ENCODE results near the gene KCTD20. TPM values are rescaled to one million over a fixed set of nuclear protein-coding genes. Genes with fewer than 3 reads are reported as not detected.

Gene KCTD20
- total and polyA plus RNA-seq, 10 of the 15 experiments (the other 5 are each of a cell fraction or from before 2014, with no cell fraction given), result 18.1 to 77.0 (median 50.5) TPM

DNA sequence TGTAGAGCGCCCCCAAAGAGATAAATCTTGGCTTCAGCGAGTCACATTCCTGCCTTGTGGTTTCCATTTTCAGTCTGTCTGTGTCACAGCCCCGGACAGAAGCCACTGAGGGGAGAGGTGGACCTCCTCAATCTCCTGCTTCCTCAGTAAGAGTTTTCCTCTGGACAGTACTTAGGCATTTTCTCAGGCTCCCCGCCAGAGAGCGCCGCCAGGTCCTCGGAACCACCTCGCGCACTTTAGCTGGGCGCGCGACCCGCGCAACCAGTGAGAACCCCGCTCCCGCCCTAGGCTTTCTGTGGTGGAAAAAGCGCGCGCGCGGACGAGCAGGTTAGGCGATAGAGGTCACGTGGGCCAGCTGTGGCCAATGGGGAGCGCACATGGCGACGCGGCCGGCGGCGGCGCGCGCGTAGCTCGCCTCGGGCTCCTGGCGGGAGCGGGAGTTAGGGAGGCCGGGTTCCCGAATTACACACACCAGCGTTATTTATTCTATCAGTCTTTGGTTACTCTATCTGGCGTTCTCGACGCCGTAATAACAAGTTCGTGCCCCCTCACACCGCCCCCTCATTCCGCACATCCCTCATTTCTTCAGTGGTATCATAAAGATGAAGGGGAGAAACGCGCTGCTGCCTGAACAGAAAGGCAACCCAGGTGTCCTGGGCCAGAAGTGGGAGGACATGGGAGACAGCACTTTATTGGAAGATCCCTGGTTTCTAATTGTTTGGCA is 19.5 kb upstream of the KCTD20 start (continued):
- TF ChIP-seq, protein P1, sequence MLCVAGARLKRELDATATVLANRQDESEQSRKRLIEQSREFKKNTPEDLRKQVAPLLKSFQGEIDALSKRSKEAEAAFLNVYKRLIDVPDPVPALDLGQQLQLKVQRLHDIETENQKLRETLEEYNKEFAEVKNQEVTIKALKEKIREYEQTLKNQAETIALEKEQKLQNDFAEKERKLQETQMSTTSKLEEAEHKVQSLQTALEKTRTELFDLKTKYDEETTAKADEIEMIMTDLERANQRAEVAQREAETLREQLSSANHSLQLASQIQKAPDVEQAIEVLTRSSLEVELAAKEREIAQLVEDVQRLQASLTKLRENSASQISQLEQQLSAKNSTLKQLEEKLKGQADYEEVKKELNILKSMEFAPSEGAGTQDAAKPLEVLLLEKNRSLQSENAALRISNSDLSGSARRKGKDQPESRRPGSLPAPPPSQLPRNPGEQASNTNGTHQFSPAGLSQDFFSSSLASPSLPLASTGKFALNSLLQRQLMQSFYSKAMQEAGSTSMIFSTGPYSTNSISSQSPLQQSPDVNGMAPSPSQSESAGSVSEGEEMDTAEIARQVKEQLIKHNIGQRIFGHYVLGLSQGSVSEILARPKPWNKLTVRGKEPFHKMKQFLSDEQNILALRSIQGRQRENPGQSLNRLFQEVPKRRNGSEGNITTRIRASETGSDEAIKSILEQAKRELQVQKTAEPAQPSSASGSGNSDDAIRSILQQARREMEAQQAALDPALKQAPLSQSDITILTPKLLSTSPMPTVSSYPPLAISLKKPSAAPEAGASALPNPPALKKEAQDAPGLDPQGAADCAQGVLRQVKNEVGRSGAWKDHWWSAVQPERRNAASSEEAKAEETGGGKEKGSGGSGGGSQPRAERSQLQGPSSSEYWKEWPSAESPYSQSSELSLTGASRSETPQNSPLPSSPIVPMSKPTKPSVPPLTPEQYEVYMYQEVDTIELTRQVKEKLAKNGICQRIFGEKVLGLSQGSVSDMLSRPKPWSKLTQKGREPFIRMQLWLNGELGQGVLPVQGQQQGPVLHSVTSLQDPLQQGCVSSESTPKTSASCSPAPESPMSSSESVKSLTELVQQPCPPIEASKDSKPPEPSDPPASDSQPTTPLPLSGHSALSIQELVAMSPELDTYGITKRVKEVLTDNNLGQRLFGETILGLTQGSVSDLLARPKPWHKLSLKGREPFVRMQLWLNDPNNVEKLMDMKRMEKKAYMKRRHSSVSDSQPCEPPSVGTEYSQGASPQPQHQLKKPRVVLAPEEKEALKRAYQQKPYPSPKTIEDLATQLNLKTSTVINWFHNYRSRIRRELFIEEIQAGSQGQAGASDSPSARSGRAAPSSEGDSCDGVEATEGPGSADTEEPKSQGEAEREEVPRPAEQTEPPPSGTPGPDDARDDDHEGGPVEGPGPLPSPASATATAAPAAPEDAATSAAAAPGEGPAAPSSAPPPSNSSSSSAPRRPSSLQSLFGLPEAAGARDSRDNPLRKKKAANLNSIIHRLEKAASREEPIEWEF (IDR thresholded peaks at IDR 0.05; ENCODE audit: insufficient replicate concordance, low read depth, low read length), result no peak
- TF ChIP-seq NRF1 (conservative IDR thresholded peaks at IDR 0.05; ENCODE audit: low read depth, low read length), result no peak
- TF ChIP-seq MYC (IDR thresholded peaks at IDR 0.05; ENCODE audit: insufficient read depth, insufficient read length, insufficient replicate concordance, low read length, severe bottlenecking), result no peak
- no peak for TF ChIP-seq RCOR1 (conservative IDR thresholded peaks at IDR 0.05; ENCODE audit: low read depth, low read length)
- TF ChIP-seq CREM (IDR thresholded peaks at IDR 0.05; ENCODE audit: low read depth), result peak; percentile 50; the same call in 1 of the 2 replicates
- peak; percentile 64 for TF ChIP-seq CREB1 (IDR thresholded peaks at IDR 0.05; ENCODE audit: low read depth)
- peak; percentile 23; the same call in 1 of the 3 replicates for TF ChIP-seq POU2F2 (IDR thresholded peaks at IDR 0.05; ENCODE audit: borderline replicate concordance, low read depth, low read length)
- peak; percentile 93 for TF ChIP-seq PML (IDR thresholded peaks at IDR 0.05; ENCODE audit: low read length)
- TF ChIP-seq GATAD2B (conservative IDR thresholded peaks at IDR 0.05; ENCODE audit: low read depth), result peak; percentile 39; the same call in 1 of the 2 replicates
- TF ChIP-seq FOXK2 (IDR thresholded peaks at IDR 0.05), result no peak
- TF ChIP-seq, protein P2, sequence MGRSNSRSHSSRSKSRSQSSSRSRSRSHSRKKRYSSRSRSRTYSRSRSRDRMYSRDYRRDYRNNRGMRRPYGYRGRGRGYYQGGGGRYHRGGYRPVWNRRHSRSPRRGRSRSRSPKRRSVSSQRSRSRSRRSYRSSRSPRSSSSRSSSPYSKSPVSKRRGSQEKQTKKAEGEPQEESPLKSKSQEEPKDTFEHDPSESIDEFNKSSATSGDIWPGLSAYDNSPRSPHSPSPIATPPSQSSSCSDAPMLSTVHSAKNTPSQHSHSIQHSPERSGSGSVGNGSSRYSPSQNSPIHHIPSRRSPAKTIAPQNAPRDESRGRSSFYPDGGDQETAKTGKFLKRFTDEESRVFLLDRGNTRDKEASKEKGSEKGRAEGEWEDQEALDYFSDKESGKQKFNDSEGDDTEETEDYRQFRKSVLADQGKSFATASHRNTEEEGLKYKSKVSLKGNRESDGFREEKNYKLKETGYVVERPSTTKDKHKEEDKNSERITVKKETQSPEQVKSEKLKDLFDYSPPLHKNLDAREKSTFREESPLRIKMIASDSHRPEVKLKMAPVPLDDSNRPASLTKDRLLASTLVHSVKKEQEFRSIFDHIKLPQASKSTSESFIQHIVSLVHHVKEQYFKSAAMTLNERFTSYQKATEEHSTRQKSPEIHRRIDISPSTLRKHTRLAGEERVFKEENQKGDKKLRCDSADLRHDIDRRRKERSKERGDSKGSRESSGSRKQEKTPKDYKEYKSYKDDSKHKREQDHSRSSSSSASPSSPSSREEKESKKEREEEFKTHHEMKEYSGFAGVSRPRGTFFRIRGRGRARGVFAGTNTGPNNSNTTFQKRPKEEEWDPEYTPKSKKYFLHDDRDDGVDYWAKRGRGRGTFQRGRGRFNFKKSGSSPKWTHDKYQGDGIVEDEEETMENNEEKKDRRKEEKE (IDR thresholded peaks at IDR 0.05), result no peak
- TF ChIP-seq TBL1XR1 (IDR thresholded peaks at IDR 0.05; ENCODE audit: low read depth, low read length), result no peak
- TF ChIP-seq, protein P3, sequence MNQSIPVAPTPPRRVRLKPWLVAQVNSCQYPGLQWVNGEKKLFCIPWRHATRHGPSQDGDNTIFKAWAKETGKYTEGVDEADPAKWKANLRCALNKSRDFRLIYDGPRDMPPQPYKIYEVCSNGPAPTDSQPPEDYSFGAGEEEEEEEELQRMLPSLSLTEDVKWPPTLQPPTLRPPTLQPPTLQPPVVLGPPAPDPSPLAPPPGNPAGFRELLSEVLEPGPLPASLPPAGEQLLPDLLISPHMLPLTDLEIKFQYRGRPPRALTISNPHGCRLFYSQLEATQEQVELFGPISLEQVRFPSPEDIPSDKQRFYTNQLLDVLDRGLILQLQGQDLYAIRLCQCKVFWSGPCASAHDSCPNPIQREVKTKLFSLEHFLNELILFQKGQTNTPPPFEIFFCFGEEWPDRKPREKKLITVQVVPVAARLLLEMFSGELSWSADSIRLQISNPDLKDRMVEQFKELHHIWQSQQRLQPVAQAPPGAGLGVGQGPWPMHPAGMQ (IDR thresholded peaks at IDR 0.05; ENCODE audit: borderline replicate concordance), result no peak
- no peak for TF ChIP-seq NR2C2 (IDR thresholded peaks at IDR 0.05; ENCODE audit: borderline replicate concordance, control insufficient read depth, insufficient read length, low read depth)
- TF ChIP-seq CBX3 (IDR thresholded peaks at IDR 0.05; ENCODE audit: borderline replicate concordance, low read depth), result no peak
- TF ChIP-seq SMARCA5 (IDR thresholded peaks at IDR 0.05), result peak; percentile 75
- peak; percentile 51; the same call in 1 of the 2 replicates for TF ChIP-seq POLR2AphosphoS5 (IDR thresholded peaks at IDR 0.05; ENCODE audit: low read length)
- no peak for TF ChIP-seq SP1 (IDR thresholded peaks at IDR 0.05; ENCODE audit: low read depth, low read length)
- TF ChIP-seq, protein P4, sequence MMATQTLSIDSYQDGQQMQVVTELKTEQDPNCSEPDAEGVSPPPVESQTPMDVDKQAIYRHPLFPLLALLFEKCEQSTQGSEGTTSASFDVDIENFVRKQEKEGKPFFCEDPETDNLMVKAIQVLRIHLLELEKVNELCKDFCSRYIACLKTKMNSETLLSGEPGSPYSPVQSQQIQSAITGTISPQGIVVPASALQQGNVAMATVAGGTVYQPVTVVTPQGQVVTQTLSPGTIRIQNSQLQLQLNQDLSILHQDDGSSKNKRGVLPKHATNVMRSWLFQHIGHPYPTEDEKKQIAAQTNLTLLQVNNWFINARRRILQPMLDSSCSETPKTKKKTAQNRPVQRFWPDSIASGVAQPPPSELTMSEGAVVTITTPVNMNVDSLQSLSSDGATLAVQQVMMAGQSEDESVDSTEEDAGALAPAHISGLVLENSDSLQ (IDR thresholded peaks at IDR 0.05), result peak; percentile 12; the same call in 1 of the 2 replicates
- no peak for TF ChIP-seq ETV6 (conservative IDR thresholded peaks at IDR 0.05 in 1 of 2, IDR thresholded peaks at IDR 0.05 in 1 of 2; ENCODE audit: borderline replicate concordance in 1 of 2, low read depth in 1 of 2)
